HG03442 (cell line): ENCODE results near the gene ACSM4.
"Not testable (repeated sequence)": the region's sequence is repeated elsewhere in the genome, so short reads cannot be mapped to it uniquely, and the experiment has no call there.

ENCODE experiments used
- ATAC-seq: cut with Tn5 transposase; IDR thresholded peaks from one replicate; pipeline ENCODE4 v1.9.1; 2021; ENCODE audit warnings: mild to moderate bottlenecking, moderate library complexity; ENCODE audit not compliant: unreplicated experiment

ACSM4 gene, protein sequence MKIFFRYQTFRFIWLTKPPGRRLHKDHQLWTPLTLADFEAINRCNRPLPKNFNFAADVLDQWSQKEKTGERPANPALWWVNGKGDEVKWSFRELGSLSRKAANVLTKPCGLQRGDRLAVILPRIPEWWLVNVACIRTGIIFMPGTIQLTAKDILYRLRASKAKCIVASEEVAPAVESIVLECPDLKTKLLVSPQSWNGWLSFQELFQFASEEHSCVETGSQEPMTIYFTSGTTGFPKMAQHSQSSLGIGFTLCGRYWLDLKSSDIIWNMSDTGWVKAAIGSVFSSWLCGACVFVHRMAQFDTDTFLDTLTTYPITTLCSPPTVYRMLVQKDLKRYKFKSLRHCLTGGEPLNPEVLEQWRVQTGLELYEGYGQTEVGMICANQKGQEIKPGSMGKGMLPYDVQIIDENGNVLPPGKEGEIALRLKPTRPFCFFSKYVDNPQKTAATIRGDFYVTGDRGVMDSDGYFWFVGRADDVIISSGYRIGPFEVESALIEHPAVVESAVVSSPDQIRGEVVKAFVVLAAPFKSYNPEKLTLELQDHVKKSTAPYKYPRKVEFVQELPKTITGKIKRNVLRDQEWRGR

DNA sequence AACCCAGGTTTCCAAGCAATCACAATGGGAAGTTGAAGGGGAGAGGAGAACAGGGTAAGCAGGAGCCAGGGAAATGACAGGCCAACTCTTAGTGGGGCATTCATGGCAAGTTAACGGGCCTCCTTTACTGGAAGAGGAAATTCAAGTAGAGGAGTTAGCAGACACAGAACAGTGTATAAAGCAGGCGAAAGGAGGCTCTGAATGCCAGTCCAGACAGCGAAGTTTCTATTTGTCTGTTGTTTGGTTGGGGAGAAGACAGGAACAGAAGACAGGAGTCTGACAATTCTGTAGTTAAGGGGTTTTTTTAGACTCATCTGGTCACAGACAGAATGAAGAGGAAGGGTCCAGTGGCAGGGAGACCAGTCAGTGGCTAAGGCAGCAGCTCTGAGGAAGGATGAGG, at the start of gene ACSM4:
Gene ACSM4, plus strand, starts transcription at position 301 of the 400 bp plus-strand sequence. CDS start 260 bp downstream, outside the sequence.
- ATAC-seq, result no peak

DNA sequence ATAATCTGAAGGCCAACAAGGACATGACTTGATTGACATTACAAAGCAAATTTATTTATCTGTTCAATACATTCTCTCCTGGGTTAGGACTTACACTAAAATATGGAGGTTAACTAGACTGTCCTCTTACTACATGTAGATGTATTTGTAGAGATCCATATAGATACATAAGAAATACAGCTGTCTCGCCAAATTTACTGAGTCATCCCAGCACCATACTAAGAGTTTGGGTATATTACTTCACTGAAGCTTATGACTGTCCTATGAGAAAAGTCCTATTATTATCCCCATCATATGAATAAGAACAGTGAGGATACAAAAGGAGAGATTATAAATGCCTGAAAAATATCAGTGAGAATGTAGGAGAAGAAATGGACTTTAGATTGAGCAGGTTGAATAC, 44.8 kb upstream of the ACSM4 start:
- no peak for ATAC-seq

DNA sequence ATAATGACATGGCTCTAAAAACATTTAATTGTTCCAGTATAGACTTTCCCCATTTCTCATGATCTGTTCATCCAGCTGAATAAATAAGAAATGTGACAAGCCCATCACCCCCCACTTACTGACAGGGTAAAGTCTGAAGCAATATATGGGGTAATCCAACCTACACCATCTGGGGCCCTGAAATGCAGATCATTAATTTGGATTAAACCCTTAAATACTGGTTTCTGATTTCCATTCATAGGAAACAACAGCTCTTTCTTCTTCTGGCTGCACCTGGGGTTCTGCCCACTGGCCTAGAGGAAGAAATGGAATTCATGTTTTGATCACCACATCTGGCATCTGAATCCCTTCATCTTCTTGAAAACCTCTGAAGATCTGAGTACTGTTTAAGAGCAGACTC, 39.3 kb upstream of the ACSM4 start:
- ATAC-seq, result no peak

DNA sequence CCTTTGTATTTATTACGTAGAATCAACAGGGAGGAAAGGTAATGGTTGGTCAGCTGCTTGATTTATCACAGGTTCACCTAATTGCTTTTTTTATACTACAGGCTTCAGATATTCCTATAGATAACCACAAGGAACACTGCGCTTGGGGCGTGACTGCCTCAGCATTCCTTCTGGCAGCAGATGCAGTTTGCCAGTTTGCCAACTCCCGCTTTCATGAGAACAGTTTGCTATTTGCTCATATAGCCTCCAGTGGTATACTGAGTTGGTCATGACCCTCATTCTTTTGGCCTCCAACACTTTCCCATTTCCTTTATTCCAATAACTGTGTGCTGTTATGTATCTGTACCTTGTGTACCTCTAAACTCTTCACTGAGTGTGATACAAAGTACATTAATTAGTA, 38.6 kb upstream of the ACSM4 start:
- no peak for ATAC-seq

DNA sequence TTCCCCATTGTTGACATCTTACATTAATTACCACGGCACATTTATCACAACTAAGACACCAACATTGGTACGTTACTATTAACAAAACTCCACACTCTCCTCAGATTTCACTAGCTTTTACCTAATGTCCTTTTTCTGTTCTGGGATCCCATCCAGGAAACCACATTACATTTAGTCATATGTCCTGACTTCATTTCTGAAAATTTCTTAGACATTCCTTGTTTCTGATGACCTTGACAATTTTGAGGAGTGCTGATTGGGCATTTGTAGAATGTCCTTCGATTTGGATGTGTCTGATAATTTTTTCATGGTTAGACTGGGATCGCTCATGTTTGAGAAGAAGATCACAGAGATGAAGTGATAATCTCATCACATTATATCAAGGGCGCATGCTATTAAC, 34.6 kb upstream of the ACSM4 start:
- ATAC-seq, result no peak

DNA sequence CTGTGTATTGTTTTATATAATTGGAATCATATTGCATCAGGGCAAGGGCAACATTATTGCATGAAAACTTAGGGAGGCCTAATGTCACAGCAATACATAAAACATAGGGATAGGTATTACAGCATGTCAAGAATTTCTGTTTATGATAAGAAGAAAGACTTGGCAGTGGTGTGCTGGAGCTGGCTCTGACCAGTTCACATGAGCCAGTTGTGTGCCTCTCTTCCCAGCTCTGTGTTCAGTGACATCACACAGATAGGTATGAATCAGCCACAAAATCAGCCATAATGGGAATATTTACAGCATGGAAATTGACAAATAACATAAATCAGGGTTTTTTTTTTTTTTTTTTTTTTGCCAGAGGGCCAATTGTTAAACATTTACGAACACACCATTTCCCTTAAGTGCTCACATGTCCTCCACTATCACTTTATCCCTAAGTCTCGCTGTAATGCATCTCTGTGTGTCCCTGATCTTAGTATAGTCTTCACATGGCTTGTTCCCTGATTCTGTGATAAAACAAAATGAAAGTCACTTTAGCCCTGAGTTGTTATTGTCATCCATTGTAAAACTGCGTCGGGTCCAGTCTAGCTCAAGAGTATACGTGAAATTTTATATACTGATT, 31.9 kb upstream of the ACSM4 start:
- no peak for ATAC-seq

DNA sequence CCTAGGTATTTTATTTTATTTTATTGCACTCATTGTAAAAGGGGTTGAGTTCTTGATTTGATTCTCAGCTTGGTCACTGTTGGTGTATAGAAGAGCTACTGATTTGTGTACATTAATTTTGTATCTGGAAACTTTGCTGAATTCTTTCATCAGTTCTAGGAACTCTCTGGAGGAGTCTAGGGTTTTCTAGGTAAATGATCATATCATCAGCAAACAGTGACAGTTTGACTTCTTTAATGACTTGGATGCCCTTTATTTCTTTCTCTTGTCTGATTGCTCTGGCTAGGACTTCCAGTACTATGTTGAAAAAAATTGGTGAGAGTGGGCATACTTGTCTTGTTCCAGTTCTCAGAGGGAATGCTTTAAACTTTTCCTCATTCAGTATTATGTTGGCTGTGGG, 28.4 kb upstream of the ACSM4 start:
- not testable (repeated sequence) for ATAC-seq

DNA sequence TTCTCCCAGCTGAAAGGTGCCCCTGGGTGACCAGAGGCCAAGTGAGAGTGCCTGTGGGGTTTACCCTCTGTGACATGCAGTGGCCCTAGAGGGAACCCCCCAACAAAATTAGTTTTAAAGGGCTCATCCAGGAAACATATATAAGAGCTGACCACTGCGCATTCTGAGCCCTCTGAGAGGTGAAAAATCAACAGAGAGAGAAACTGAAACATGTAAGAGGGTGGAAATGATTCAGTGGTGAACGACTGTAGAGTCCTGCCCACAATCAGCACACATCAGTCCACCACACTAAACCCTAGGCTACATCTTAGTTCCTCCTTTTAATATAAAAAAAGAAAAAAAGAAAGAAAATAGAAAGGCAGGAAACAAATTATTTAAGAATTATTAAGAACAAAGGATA, 21.0 kb upstream of the ACSM4 start:
- ATAC-seq, result peak; percentile 59

DNA sequence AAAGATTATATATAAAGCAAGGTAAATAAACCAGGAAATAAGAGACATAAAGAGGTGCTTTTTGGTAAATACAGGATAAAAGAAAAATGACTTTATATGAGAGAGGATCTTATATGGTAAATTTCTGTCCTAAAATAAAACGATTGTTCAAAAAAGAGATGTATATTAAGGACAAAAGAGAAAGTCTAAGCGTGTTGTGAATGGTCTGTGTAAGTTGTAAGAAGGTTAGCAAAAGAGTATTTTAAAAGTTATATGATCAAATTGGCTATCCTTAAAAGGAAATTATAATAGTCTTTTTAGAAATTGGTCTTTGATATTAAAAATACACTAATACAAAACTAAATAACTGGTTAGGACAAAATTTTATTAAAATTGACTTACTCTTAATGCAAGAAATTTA, 14.1 kb upstream of the ACSM4 start:
- ATAC-seq, result no peak

DNA sequence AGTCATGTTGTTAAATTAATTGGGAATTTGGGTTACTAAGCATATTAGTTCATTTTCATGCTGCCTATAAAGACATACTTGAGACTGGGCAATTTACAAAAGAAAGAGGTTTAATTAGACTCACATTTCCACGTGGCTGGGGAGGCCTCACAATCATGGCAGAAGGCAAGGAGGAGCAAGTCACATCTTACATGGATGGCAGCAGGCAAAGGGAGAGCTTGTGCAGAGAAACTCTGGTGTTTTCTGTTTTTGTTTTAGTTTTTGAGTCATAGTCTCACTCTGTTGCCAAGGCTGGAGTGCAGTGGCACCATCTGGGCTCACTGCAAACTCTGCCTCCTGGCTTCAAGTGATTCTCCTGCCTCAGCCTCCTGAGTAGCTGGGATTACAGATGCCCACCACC, 13.3 kb upstream of the ACSM4 start:
- not testable (repeated sequence) for ATAC-seq

DNA sequence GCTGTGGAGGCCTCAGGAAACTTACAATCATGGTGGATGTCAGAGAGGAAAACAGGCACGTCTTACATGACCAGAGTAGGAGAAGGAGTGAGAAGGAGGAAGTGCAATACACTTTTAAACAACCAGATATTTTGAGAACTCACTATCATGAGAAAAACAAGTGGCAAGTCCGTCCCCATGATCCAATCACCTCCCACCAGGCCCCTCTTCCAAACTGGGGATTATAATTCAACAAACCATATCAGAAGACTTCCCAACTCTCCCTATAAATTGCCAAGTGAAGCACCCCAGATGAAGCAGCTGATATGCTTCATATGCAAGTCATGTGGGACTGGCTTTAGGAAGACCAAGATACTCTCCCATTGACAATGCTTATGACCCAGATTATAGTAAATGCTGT, 11.6 kb upstream of the ACSM4 start:
- no peak for ATAC-seq

DNA sequence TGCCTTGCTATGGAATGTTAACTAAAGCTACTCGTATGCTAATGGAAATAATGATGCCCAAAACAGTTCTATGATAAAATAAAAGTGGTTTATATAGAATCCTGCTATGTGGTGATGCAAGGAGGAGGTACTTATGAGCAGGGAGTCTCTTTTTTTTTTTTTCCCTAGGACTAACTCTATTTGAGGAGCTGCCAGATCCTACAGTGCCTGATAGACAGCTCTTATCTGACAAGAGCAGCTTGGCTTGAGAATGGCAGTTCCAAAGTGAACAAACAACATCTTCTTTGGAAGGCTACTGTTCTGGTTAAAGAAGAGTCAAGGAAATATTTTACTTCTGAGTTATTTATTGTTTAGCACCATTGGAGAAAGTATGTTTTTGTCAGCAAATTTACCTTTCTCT, 10.2 kb upstream of the ACSM4 start:
- no peak for ATAC-seq

DNA sequence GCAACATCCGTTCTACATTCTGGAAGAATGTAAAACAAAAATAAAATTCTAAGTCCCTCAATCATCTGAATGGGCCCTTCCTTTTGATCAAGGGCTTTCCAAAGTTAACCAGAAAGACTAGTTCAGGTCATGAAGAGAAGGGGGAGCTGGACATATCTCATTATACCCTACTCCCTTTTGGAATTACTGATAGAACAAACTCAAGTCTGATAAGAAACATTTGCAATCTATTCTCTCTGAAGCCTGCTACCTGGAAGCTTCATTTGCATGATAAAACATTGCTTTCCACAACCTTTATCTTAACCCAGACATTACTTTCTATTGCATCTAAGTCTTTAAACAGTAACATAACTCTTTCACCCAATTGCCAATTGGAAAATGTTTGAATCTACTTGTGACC, 8.3 kb upstream of the ACSM4 start:
- no peak for ATAC-seq

DNA sequence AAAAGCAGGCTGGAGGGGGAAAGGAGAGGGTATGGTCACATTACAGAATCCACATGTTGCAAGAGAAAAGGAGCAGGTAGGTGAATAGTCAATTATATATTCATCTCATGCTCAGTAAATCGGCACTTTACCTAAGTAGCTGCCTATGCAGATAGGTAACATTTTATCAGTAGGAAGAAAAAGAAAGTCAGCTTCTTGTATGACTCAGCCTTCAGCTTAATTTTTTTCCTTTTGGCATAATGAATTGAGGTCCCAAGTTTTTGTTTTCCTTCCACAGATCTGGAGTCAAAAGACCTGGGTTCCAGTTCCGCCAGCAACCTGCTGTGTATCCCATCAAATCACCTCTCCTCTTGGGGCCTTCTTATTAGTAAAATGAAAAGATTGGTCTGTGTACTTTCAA, 6.0 kb upstream of the ACSM4 start:
- ATAC-seq, result no peak

DNA sequence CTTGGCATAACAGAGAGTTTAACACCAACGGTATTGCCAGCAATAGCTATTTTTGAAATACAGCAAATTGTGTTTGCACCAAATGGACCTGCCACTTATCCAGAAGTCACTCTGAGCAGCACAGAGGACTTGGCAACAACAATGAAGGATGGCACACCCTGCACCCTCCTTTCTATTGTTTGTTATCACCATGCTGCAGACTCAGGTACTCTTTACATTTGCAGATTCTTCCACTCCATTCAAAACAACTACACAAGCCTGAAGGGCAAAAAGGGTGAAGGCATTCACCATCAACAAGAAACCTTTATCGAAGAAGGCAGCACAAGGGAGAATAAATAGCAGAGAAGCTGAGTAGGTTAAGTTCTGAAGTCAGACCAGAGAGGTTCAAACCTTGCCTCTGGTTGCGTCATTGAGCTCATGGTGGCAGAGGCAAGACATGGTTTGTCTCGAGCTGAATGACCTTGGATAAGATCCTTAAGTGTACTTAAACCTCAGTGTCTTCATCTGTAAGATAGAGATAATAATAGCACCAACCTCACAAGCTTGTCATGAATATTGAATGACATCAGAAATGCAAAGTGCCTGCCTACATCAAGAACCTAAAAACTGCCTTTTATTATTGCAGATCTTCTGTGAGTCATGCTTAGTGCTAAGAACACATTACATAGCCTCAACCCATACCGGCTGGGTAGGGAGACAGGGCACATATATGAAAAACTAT, 1.4 kb upstream of the ACSM4 start:
- ATAC-seq, result no peak

DNA sequence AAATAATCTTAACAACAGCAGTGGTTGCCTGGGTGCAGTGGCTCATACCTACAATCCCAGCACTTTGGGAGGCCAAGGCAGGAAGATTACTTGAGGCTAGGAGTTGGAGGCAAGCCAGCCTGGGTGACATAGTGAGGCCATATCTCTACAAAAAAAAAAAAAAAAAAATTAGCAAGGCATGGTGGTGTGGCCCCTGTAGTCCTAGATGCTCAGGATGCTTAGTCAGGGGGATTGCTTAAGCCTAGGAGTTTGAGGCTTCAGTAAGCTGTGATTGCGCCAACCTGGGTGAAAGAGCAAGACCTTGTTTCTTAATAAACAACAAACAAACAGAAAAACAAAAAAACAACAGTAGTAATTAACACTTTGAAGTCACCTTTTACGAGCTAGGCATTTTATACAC, 642 bp upstream of the ACSM4 start:
- no peak for ATAC-seq

DNA sequence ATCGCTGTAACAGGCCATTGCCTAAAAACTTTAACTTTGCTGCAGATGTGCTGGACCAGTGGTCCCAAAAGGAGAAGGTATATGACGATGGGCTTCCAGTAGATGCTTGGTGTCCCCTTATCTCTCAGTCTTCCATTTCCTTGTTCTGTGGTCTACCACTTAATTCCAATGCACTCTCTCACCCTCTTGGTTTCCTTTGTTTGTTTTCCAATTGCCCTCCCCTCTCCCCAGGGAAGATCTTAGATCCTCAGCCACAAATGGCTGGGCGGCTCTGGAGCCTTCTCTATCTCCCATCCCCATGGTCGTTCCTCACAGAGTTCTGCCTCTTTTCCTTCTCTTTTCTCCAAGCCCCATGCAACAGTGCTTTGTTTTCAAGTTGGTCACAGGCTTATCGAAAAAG, 584 bp downstream of the ACSM4 start:
- no peak for ATAC-seq

DNA sequence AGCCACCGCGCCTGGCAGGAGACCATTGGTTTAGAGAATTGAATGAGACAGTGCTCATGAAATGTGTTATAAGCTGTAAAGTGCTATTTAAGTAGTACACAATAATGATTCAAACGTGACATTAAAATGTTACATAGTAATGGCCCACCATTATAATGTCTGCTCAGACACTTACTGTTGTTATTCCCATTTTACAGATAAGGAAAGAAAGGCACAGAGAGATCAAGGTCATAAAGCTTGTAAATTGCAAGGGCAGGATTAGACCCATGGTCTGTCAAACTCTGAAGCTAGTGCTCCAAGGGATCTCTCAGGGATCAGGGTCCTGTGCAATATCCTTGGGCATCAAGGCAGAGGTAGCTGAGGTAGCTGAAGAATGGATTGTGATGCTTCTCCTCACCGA, 6.2 kb downstream of the ACSM4 start:
- ATAC-seq, result no peak

DNA sequence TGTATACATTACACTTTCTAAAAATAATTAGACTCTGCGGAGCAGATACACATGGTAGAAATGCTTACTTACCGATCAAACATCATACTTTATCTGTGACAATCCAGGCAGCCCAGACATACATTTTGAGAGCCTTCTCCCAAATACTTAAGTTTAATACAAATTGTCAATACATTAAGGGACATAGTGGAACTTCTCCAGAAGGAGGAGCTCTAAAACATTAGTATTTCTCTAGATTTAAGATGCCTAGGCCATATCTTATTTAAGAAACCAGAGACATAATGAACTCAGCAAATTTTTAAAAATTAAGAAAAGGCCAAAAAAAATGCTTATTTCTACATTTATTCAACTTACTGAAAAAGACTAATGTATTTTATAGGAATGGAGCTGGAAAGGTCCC, 16.1 kb downstream of the ACSM4 start:
- ATAC-seq, result no peak

DNA sequence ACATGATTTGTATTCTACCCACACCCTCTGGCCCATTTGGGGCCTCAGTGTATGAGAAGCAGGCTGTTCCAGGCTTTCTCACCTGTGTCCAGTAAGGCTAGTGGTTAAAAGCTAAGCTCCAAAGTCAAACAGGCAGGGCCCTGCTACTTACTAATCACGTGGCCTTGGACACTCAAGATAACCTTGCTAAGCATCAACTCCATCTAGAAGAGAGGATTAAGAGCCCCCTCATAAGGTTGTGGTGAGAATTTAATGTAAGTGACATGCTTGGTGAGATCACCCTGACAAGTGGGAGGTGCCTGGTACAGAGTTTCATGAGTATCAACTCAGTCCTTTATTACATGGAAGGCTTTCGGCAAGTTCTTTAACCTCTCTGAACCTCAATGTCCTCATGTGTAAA, 17.8 kb downstream of the ACSM4 start:
- no peak for ATAC-seq

DNA sequence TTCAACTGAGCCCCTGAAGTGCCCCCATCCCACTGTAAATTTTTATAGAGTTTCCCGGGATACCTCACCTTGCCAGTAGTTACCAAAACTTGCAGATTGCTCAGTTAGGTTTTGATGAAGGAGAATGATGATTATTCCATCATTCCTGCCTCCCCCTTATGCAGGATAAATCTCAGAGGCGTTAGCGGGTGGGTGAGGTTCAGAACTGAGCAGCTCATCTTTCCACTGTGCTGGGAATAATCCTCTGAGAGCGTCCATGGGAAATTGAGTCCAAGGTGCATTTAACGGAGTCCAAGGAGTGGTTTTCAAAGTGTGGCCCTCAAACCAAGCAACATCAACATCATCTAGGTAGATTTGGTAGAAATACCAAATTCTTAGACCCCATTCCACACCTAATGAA, 18.7 kb downstream of the ACSM4 start:
- ATAC-seq, result no peak

DNA sequence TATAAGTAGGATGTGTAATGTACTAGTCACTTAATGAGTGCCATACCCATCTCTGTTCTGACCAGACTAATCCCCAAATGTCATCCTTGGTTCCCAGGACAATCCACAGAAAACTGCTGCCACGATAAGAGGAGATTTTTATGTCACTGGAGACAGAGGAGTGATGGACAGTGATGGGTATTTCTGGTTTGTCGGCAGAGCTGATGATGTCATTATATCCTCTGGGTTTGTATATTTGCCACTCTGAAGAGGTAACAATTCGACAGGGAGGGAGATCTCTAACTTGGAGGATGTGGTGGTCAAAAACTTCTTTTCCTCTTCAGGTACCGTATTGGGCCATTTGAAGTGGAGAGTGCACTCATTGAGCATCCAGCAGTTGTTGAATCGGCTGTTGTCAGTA, 20.3 kb downstream of the ACSM4 start:
- ATAC-seq, result no peak
